Measurements from ENCODE around the gene HRH1. TPM values are rescaled to one million over a fixed set of nuclear protein-coding genes. Genes with fewer than 3 reads are reported as not detected.
A peak's percentile ranks its signal among the peaks of the same experiment; 100 is the strongest.

HRH1 gene
- total and polyA plus RNA-seq, 4 donors: 10.4 to 21.3 (median 15.1) TPM

GRCh38 chr3:11284011-11284410, 129.7 kb downstream of the HRH1 start:
- Histone ChIP-seq H3K27ac (ENCODE audit: low read depth, low read length) (no peak overlapping the region), H3K4me1 (ENCODE audit: control insufficient read depth, insufficient read depth, low read length) (peaks cover 22% of the 10 kb centered on the region), H3K36me3 (ENCODE audit: control insufficient read depth, insufficient read depth, low read length) (no peaks in the 10 kb centered on the region), H3K9me3 (ENCODE audit: control insufficient read depth, insufficient read depth, low read length) (no peaks in the 10 kb centered on the region), H3K4me3 (ENCODE audit: low read depth, low read length) (no peak overlapping the region), H3K27me3 (ENCODE audit: control insufficient read depth, insufficient read depth, low read length) (no peaks in the 10 kb centered on the region)
- WGBS (ENCODE audit: insufficient coverage): no CpG with 5 or more reads among the region's 1 CpG
- DNase-seq (ENCODE audit: low read depth in 4 of 6, low spot score in 6 of 6): no peak

- Histone ChIP-seq H3K4me3 (ENCODE audit: low read depth, low read length) (no peak overlapping the region), H3K27ac (ENCODE audit: low read depth, low read length) (no peak overlapping the region), H3K9me3 (ENCODE audit: control insufficient read depth, insufficient read depth, low read length) (no peaks in the 10 kb centered on the region), H3K27me3 (ENCODE audit: control insufficient read depth, insufficient read depth, low read length) (no peaks in the 10 kb centered on the region), H3K4me1 (ENCODE audit: control insufficient read depth, insufficient read depth, low read length) (peaks cover 22% of the 10 kb centered on the region), H3K36me3 (ENCODE audit: control insufficient read depth, insufficient read depth, low read length) (no peaks in the 10 kb centered on the region)
- no peak for DNase-seq (ENCODE audit: low read depth in 4 of 6, low spot score in 6 of 6)
- no CpG with 5 or more reads among the region's 2 CpGs for WGBS (ENCODE audit: insufficient coverage)
Measured at GRCh38 chr3:11285471-11285870, 131.2 kb downstream of the HRH1 start.

- H3K27ac ChIP-seq (ENCODE audit: low read depth, low read length): peak overlapping the region; percentile 36
Measured at GRCh38 chr3:11287404-11287803, 133.1 kb downstream of the HRH1 start.

GRCh38 chr3:11288021-11288491, 133.8 kb downstream of the HRH1 start:
- H3K27ac ChIP-seq (ENCODE audit: low read depth, low read length): no peak overlapping the region
- no peaks in the 10 kb centered on the region for H3K36me3 ChIP-seq (ENCODE audit: control insufficient read depth, insufficient read depth, low read length)
- no peaks in the 10 kb centered on the region for H3K27me3 ChIP-seq (ENCODE audit: control insufficient read depth, insufficient read depth, low read length)
- H3K4me1 ChIP-seq (ENCODE audit: control insufficient read depth, insufficient read depth, low read length): peaks cover 18% of the 10 kb centered on the region
- no peaks in the 10 kb centered on the region for H3K9me3 ChIP-seq (ENCODE audit: control insufficient read depth, insufficient read depth, low read length)
- no CpG with 5 or more reads among the region's 2 CpGs for WGBS (ENCODE audit: insufficient coverage)
- peak in 1 of 6 donors; percentile 13 for DNase-seq (ENCODE audit: low read depth in 4 of 6, low spot score in 6 of 6)
- no peak overlapping the region for H3K4me3 ChIP-seq (ENCODE audit: low read depth, low read length)

More at GRCh38 chr3:11287404-11287803, 133.1 kb downstream of the HRH1 start:
- no peaks in the 10 kb centered on the region for H3K9me3 ChIP-seq (ENCODE audit: control insufficient read depth, insufficient read depth, low read length)
- H3K27me3 ChIP-seq (ENCODE audit: control insufficient read depth, insufficient read depth, low read length): no peaks in the 10 kb centered on the region
- no peaks in the 10 kb centered on the region for H3K36me3 ChIP-seq (ENCODE audit: control insufficient read depth, insufficient read depth, low read length)
- peak in 1 of 6 donors; percentile 41 for DNase-seq (ENCODE audit: low read depth in 4 of 6, low spot score in 6 of 6)
- peaks cover 22% of the 10 kb centered on the region for H3K4me1 ChIP-seq (ENCODE audit: control insufficient read depth, insufficient read depth, low read length)
- no peak overlapping the region for H3K4me3 ChIP-seq (ENCODE audit: low read depth, low read length)
- 87% methylated on average over 7 of the region's 10 CpGs for WGBS (ENCODE audit: insufficient coverage)

- no peaks in the 10 kb centered on the region for H3K9me3 ChIP-seq (ENCODE audit: control insufficient read depth, insufficient read depth, low read length)
- no CpG with 5 or more reads among the region's 7 CpGs for WGBS (ENCODE audit: insufficient coverage)
- H3K4me3 ChIP-seq (ENCODE audit: low read depth, low read length): no peak overlapping the region
- peak in 1 of 6 donors; percentile 40 for DNase-seq (ENCODE audit: low read depth in 4 of 6, low spot score in 6 of 6)
- no peak overlapping the region for H3K27ac ChIP-seq (ENCODE audit: low read depth, low read length)
- H3K36me3 ChIP-seq (ENCODE audit: control insufficient read depth, insufficient read depth, low read length): no peaks in the 10 kb centered on the region
- H3K4me1 ChIP-seq (ENCODE audit: control insufficient read depth, insufficient read depth, low read length): peaks cover 12% of the 10 kb centered on the region
- H3K27me3 ChIP-seq (ENCODE audit: control insufficient read depth, insufficient read depth, low read length): no peaks in the 10 kb centered on the region
Measured at GRCh38 chr3:11288786-11289637, 134.7 kb downstream of the HRH1 start.

- peaks cover 12% of the 10 kb centered on the region for H3K4me1 ChIP-seq (ENCODE audit: control insufficient read depth, insufficient read depth, low read length)
- H3K36me3 ChIP-seq (ENCODE audit: control insufficient read depth, insufficient read depth, low read length): no peaks in the 10 kb centered on the region
- DNase-seq (ENCODE audit: low read depth in 4 of 6, low spot score in 6 of 6): no peak
- H3K4me3 ChIP-seq (ENCODE audit: low read depth, low read length): no peak overlapping the region
- H3K27ac ChIP-seq (ENCODE audit: low read depth, low read length): no peak overlapping the region
- no CpG with 5 or more reads among the region's 3 CpGs for WGBS (ENCODE audit: insufficient coverage)
- H3K27me3 ChIP-seq (ENCODE audit: control insufficient read depth, insufficient read depth, low read length): no peaks in the 10 kb centered on the region
- no peaks in the 10 kb centered on the region for H3K9me3 ChIP-seq (ENCODE audit: control insufficient read depth, insufficient read depth, low read length)
Measured at GRCh38 chr3:11289864-11290263, 135.6 kb downstream of the HRH1 start.

GRCh38 chr3:11290743-11291680, 136.7 kb downstream of the HRH1 start:
- WGBS (ENCODE audit: insufficient coverage): 94% methylated on average over 8 of the region's 11 CpGs
- Histone ChIP-seq H3K27me3 (ENCODE audit: control insufficient read depth, insufficient read depth, low read length) (no peaks in the 10 kb centered on the region), H3K4me1 (ENCODE audit: control insufficient read depth, insufficient read depth, low read length) (peaks cover 12% of the 10 kb centered on the region), H3K4me3 (ENCODE audit: low read depth, low read length) (no peak overlapping the region), H3K36me3 (ENCODE audit: control insufficient read depth, insufficient read depth, low read length) (no peaks in the 10 kb centered on the region), H3K9me3 (ENCODE audit: control insufficient read depth, insufficient read depth, low read length) (no peaks in the 10 kb centered on the region), H3K27ac (ENCODE audit: low read depth, low read length) (no peak overlapping the region)
- no peak for DNase-seq (ENCODE audit: low read depth in 4 of 6, low spot score in 6 of 6)

- H3K27me3 ChIP-seq (ENCODE audit: control insufficient read depth, insufficient read depth, low read length): no peaks in the 10 kb centered on the region
- 96% methylated on average over 4 of the region's 5 CpGs for WGBS (ENCODE audit: insufficient coverage)
- peaks cover 9% of the 10 kb centered on the region for H3K4me1 ChIP-seq (ENCODE audit: control insufficient read depth, insufficient read depth, low read length)
- no peak overlapping the region for H3K27ac ChIP-seq (ENCODE audit: low read depth, low read length)
- DNase-seq (ENCODE audit: low read depth in 4 of 6, low spot score in 6 of 6): no peak
- H3K9me3 ChIP-seq (ENCODE audit: control insufficient read depth, insufficient read depth, low read length): no peaks in the 10 kb centered on the region
- H3K36me3 ChIP-seq (ENCODE audit: control insufficient read depth, insufficient read depth, low read length): no peaks in the 10 kb centered on the region
- no peak overlapping the region for H3K4me3 ChIP-seq (ENCODE audit: low read depth, low read length)
Measured at GRCh38 chr3:11291808-11292207, 137.5 kb downstream of the HRH1 start.

GRCh38 chr3:11297126-11297525, 142.8 kb downstream of the HRH1 start:
- H3K36me3 ChIP-seq (ENCODE audit: control insufficient read depth, insufficient read depth, low read length): peaks cover 6% of the 10 kb centered on the region

More at GRCh38 chr3:11297126-11297525, 142.8 kb downstream of the HRH1 start:
- no peaks in the 10 kb centered on the region for H3K4me1 ChIP-seq (ENCODE audit: control insufficient read depth, insufficient read depth, low read length)
- WGBS (ENCODE audit: insufficient coverage): 89% methylated on average over 4 of the region's 4 CpGs
- H3K4me3 ChIP-seq (ENCODE audit: low read depth, low read length): no peak overlapping the region
- DNase-seq (ENCODE audit: low read depth in 4 of 6, low spot score in 6 of 6): no peak
- no peak overlapping the region for H3K27ac ChIP-seq (ENCODE audit: low read depth, low read length)
- no peaks in the 10 kb centered on the region for H3K27me3 ChIP-seq (ENCODE audit: control insufficient read depth, insufficient read depth, low read length)
- H3K9me3 ChIP-seq (ENCODE audit: control insufficient read depth, insufficient read depth, low read length): no peaks in the 10 kb centered on the region
